Measurements from ENCODE around the gene PSD4.
A peak's percentile ranks its signal among the peaks of the same experiment; 100 is the strongest.

DNA sequence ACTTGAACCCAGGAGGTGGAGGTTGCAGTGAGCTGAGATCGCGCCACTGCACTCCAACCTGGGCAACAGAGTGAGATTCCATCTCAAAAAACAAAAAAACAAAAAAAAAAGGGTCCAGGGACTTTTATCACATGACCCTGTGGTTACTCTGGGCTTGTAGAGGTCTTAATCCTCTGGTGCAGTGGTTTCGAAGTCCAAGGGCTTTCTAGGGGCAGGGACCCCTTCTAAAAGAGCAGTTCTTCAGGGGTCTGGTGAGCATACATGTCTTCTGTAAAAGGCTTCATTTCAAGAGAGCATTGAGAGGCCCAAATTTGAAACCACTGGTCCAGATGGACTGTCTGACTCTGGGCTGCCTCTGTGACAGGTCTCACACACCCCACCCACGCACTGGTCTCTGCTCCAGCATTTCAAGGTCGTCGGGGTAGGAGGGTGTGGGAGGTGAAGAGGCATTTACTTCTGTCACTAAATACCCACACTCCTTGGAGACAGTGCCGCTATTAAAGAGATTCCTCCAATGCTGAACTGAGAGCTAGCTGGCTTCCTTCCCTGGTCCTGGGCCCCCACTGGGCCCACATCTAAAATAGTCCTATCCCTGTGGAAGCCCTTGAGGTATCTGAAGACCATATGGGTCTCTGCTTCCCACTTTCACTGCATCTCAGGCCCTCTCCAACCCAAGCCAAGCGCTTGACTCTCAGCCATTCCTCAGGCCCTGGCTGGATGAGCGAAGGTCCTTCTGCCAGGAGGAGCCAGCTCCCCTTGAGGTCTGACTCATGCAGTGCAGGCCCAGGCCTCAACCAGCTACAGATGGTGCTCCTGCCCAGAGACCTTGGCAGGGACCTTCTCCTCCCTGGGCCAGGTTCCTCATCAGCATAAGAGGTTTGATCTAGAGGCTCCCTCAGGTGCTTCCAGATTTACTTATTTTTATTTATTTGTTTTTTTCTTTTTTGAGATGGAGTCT lies 60.1 kb downstream of the PSD4 start:
- TF ChIP-seq, protein P1, sequence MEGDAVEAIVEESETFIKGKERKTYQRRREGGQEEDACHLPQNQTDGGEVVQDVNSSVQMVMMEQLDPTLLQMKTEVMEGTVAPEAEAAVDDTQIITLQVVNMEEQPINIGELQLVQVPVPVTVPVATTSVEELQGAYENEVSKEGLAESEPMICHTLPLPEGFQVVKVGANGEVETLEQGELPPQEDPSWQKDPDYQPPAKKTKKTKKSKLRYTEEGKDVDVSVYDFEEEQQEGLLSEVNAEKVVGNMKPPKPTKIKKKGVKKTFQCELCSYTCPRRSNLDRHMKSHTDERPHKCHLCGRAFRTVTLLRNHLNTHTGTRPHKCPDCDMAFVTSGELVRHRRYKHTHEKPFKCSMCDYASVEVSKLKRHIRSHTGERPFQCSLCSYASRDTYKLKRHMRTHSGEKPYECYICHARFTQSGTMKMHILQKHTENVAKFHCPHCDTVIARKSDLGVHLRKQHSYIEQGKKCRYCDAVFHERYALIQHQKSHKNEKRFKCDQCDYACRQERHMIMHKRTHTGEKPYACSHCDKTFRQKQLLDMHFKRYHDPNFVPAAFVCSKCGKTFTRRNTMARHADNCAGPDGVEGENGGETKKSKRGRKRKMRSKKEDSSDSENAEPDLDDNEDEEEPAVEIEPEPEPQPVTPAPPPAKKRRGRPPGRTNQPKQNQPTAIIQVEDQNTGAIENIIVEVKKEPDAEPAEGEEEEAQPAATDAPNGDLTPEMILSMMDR (conservative IDR thresholded peaks at IDR 0.05; ENCODE audit: low read depth, low read length): 0 out of 2 replicates have a peak, but pooled peaks have one; percentile 16
- TF ChIP-seq EZH2 (IDR thresholded peaks at IDR 0.05; ENCODE audit: borderline replicate concordance, low read depth, low read length, poor library complexity, severe bottlenecking): no peak
